GM12801 (cell line): Measurements from ENCODE around the gene LMO7.

Source experiments
- TF ChIP-seq, protein P1 (sequence below): IDR thresholded peaks from one replicate; pipeline ENCODE4 v1.5.1; 2011; ENCODE audit warnings: control low read depth; ENCODE audit not compliant: insufficient read length; ENCODE audit errors: extremely low read depth

Gene LMO7

DNA sequence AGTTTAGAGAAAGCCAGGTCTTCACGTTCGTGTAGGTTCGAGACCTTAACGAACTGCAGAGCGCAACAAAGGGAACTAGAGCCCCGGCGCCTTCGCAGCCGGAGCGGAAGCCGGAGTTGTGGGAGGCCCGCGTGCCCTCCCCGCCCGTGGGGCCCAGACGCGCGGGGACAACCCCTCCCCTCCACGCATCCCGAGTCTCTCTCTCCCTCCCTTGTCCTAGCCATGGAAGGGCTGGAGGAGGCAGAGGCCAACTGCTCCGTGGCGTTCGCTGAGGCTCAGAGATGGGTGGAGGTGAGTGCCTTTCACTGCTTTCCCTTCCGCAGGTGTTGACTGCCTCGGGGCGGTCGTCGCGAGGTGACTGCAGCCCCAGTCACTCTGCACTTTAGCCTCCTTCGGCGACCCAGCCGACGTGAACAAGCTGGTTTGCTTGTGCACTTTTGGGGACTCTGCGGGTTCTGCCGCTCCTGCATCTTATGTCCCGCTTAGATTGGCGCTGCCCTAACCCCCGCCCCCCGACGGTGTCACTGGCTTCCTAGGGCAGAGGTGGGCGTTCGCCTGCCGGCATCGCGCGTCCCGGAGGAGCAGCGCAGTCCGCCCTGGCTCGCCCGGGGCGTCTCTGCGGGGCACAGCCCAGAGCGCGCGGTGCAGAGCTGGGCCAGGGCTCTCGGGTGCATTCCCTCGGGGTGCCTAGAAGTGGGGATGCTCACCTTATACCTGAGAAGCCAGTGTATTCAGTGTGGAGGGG, 478 bp downstream of the LMO7 start:
- TF ChIP-seq, protein P1, sequence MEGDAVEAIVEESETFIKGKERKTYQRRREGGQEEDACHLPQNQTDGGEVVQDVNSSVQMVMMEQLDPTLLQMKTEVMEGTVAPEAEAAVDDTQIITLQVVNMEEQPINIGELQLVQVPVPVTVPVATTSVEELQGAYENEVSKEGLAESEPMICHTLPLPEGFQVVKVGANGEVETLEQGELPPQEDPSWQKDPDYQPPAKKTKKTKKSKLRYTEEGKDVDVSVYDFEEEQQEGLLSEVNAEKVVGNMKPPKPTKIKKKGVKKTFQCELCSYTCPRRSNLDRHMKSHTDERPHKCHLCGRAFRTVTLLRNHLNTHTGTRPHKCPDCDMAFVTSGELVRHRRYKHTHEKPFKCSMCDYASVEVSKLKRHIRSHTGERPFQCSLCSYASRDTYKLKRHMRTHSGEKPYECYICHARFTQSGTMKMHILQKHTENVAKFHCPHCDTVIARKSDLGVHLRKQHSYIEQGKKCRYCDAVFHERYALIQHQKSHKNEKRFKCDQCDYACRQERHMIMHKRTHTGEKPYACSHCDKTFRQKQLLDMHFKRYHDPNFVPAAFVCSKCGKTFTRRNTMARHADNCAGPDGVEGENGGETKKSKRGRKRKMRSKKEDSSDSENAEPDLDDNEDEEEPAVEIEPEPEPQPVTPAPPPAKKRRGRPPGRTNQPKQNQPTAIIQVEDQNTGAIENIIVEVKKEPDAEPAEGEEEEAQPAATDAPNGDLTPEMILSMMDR, result no peak

DNA sequence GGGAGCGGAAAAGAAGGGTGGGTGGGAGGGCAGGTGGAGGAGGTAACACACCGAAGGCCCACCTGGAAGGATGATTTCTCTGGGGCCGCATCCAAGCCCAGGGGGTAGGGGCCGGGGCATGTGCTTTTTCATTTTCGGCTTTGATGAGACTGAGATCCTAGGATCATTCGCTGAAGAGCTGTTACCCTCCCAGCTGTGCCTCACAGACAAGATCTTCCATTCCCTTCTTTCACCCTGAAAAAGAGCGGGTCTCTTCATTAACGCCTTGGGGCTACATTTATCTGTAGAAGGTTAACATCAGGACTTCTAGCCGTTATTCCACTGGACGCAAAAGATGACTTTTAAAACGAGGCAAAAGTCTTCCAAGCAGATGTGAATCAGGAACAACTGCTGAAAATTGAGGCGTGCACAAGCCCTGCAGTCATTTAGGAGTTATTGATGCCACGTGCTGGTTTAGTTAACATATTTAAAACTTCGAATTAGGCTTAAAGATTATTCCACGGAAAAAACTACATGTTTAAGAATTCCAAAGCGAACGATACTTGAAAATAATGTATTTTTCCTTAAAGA, 1.1 kb downstream of the LMO7 start:
- TF ChIP-seq, protein P1, result no peak

- TF ChIP-seq, protein P1, result no peak
Measured at GRCh38 chr13:75639454-75639853, 3.3 kb downstream of the LMO7 start.

DNA sequence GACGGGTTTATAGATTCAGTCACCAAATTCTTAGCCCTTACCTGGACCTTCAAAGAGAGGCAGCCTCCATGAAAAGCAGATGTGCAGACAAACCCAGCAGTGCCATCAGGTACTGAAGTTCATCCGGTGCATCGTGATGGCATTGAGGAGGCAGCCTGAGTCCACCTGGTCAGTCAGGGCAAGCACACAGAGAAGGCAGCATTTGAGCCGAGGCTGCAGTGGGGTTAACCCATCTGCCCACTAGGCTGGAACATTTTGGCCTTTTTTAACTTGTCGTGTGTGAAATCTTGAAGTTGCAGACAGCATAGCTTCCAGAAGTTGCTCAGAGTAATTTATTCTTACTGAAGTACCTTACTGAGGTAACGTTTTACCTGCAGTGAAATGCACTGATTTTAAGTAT, 4.9 kb downstream of the LMO7 start:
- TF ChIP-seq, protein P1, result no peak

GRCh38 chr13:75643182-75643581, 7.1 kb downstream of the LMO7 start:
- TF ChIP-seq, protein P1, result no peak

- TF ChIP-seq, protein P1, result no peak
Measured at GRCh38 chr13:75643693-75644092, 7.6 kb downstream of the LMO7 start.

DNA sequence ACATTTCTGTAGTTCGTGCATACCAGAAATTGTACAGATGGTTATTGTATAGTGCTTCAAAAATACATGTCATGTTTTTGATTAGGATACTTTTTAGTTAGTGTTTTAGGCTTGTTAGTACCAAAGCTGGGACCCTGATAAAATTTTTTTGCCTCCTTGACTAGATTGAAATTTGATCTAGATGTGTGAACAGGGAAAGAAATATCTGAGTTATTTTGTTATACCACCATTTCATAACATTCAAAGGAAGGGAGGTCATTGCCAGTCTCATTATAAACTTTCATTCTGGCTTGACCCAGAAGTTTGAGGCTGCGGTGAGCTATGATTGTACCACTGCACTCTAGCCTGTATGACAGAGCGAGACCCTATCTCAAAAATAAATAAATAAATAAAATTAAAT, 9.0 kb downstream of the LMO7 start:
- TF ChIP-seq, protein P1, result no peak
